Measurements from ENCODE around the gene GJD3. TPM values are rescaled to one million over a fixed set of nuclear protein-coding genes. Genes with fewer than 3 reads are reported as not detected.

Gene GJD3
- total and polyA plus RNA-seq, 5 donors from 2014 or later: not detected

DNA sequence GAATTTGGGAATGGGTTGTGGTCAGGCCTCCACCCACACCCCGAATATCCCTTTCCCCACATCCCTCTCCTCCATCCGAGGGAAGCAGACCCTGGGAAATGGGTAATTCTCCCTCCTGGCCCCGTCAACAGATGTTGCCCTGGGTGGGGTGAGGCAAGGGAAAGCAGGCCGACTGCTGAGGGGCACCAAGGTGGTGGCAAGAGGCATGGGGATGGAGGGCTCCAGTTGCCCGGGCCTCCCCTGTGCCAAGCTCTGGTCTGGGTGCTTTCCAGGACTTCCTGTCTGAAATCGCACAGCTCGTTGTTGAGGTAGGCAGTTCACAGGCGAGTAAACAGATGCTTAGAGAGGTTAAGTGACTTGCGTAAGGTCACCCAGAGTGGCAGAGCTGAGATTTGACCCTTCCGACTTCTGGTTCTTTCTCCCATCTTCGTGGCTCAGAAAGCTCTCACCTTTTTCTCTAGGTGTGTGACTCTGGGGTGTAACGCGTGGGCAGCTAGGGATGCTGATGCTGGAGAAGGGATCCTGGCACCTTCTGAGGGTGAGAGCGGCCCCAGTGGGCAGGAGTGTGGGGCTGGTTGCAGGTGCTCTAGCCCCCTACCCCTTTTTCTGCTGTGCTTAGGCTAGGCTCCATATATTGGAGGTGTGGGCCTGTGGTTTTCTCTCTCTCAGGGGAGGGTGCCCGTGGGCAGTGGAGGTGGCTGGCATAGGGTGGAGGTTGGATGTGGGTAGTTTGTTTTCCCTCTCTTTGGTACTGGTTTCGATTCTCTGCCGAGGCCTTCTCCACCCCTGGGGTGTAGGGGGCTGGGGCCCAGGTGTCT, 38.3 kb downstream of the GJD3 start:
- Histone ChIP-seq H3K27ac (ENCODE audit: insufficient read depth, low read length, poor library complexity, severe bottlenecking) (peak overlapping the region; percentile 99), H3K9me3 (ENCODE audit: control insufficient read depth in 2 of 2, low read length in 2 of 2) (no peaks in the 10 kb centered on the region), H3K36me3 (ENCODE audit: control insufficient read depth, insufficient read depth, low read length) (peaks cover 6% of the 10 kb centered on the region), H3K4me3 (ENCODE audit: low read depth, low read length) (peak overlapping the region; percentile 81), H3K4me1 (ENCODE audit: control insufficient read depth, insufficient read depth, low read length, poor library complexity, severe bottlenecking) (peaks cover 98% of the 10 kb centered on the region), H3K27me3 (ENCODE audit: control insufficient read depth, insufficient read depth, low read length) (no peaks in the 10 kb centered on the region)
- peaks cover 2% of the 10 kb centered on the region for H3K36me3 Mint-ChIP-seq
- H3K27ac Mint-ChIP-seq: peak overlapping the region; percentile 96 to 100 (median 100)
- H3K9me3 Mint-ChIP-seq: peaks cover 0 to 7% (median 0%) of the 10 kb centered on the region in 7 donors
- ATAC-seq (ENCODE audit: low read depth in 2 of 2) (peak; percentile 33 to 35), DNase-seq (peak; percentile 60 to 88 (median 68))
- peaks cover 14 to 95% (median 70%) of the 10 kb centered on the region in 4 donors for H3K4me1 Mint-ChIP-seq
- H3K4me3 Mint-ChIP-seq: peak overlapping the region; percentile 93 to 99 (median 96)
- peaks cover 25% of the 10 kb centered on the region for H3K27me3 Mint-ChIP-seq

DNA sequence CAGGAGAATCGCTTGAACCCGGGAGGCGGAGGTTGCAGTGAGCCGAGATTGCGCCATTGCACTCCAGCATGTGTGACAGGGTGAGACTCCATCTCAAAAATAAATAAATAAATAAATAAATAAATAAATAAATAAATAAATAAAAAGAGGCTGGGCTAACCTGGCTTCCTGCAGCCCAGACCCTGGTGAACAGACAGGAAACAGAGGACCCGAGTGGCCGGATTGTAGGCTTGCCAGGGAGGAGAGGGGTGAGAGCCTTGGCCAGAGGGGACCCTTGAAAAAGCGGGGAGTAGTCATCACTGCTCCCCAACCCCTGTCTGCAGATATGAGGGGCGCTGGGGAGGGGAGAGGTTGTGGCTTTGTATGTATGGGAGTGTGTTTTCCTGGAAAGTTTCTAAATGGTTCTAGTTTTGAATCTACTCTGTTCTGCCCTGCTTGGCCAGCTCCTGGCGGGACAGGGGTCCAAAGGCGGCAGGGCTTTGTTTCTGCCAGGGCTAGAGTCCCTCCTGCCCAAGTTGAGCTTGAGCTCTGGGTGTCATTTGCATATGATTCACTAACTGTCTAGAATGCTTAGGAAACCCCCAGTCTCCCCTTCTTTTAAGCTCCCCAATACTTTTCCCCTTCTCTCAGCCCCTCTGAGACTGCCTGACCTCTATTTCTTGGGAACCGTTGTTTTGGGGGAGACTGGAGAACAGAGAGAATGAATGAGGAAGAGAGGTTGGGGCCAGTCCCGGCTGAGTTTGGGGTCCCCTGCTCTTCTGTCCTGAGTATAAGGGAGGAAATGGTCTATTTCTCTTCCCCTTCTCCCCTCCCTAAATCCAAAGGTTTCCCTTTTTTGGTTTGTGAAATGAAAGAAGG, 39.2 kb downstream of the GJD3 start:
- DNase-seq (peak in 2 of 3 donors; percentile 46 to 53), ATAC-seq (ENCODE audit: low read depth in 2 of 2) (no peak)
- H3K36me3 Mint-ChIP-seq: no peaks in the 10 kb centered on the region

DNA sequence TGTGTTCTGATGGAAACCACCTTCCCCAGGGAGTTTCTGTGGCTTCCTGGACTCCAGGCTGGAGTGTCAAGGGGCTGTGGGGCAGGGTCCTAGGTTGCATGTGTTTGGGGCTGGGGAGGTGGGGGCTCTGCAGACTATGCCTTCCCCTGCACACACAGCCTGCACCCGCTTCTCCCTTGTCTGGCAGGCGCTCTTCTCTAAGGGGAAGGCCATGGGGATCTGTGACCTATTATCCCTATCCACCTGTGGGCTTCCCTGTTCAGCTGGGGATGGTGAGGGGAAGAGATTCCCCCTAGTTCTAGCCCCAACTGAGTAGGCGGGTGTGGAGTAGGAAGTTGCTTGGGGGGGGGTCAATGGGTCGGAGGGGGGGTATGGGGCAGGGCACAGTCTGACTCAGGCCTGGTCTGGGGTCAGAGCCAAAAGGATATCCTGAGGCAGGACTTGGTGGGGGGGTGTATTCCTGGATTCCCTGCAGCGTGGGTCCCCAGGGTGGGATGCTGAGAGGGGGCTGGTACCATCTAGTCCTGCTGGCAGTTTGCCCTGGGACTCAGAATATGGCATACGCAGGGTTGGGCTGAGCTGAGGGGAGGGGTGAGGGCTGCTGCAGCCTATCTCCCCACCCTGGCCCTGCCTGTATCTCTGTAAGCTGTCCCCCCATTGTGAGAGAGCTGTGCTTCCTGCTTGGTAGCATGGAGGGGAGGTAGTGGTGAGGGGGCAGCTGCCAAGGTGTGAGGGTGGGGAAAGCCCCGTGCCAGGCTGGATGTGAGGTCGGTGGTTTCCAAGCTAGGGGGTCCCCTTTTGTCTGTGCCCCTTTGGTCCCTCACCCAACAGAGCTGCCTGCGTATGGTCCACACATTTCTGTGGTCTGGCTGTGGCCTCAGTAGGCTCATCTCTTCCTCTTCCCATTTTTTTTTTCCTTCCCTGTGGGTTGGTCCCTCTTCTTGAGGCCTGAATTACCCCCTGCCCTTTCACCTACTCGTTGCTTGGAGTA, 40.9 kb downstream of the GJD3 start:
- Mint-ChIP-seq H3K27me3 (peaks cover 24% of the 10 kb centered on the region), H3K27ac (peak overlapping the region; percentile 99 to 100 (median 100)), H3K9me3 (peaks cover 0 to 7% (median 0%) of the 10 kb centered on the region in 7 donors), H3K4me1 (peaks cover 6 to 97% (median 65%) of the 10 kb centered on the region in 4 donors), H3K4me3 (peak overlapping the region; percentile 95 to 99 (median 96)), H3K36me3 (no peaks in the 10 kb centered on the region)
- DNase-seq (peak; percentile 59 to 85 (median 68)), ATAC-seq (ENCODE audit: low read depth in 2 of 2) (peak; percentile 5)
- Histone ChIP-seq H3K27ac (ENCODE audit: insufficient read depth, low read length, poor library complexity, severe bottlenecking) (peak overlapping the region; percentile 99), H3K9me3 (ENCODE audit: control insufficient read depth in 2 of 2, low read length in 2 of 2) (no peaks in the 10 kb centered on the region), H3K27me3 (ENCODE audit: control insufficient read depth, insufficient read depth, low read length) (no peaks in the 10 kb centered on the region), H3K4me3 (ENCODE audit: low read depth, low read length) (peak overlapping the region; percentile 83), H3K36me3 (ENCODE audit: control insufficient read depth, insufficient read depth, low read length) (no peaks in the 10 kb centered on the region), H3K4me1 (ENCODE audit: control insufficient read depth, insufficient read depth, low read length, poor library complexity, severe bottlenecking) (peaks cover 99% of the 10 kb centered on the region)

More for the DNA sequence above, 39.2 kb downstream of the GJD3 start:
- H3K36me3 ChIP-seq (ENCODE audit: control insufficient read depth, insufficient read depth, low read length): no peaks in the 10 kb centered on the region
- Mint-ChIP-seq H3K9me3 (peaks cover 0 to 7% (median 0%) of the 10 kb centered on the region in 7 donors), H3K4me3 (peak overlapping the region; percentile 95 to 99 (median 96)), H3K27me3 (peaks cover 25% of the 10 kb centered on the region), H3K27ac (peak overlapping the region; percentile 96 to 100 (median 100)), H3K4me1 (peaks cover 14 to 96% (median 68%) of the 10 kb centered on the region in 4 donors)
- H3K4me3 ChIP-seq (ENCODE audit: low read depth, low read length): peak overlapping the region; percentile 81
- H3K9me3 ChIP-seq (ENCODE audit: control insufficient read depth in 2 of 2, low read length in 2 of 2): no peaks in the 10 kb centered on the region
- no peaks in the 10 kb centered on the region for H3K27me3 ChIP-seq (ENCODE audit: control insufficient read depth, insufficient read depth, low read length)
- peak overlapping the region; percentile 99 for H3K27ac ChIP-seq (ENCODE audit: insufficient read depth, low read length, poor library complexity, severe bottlenecking)
- H3K4me1 ChIP-seq (ENCODE audit: control insufficient read depth, insufficient read depth, low read length, poor library complexity, severe bottlenecking): peaks cover 98% of the 10 kb centered on the region

DNA sequence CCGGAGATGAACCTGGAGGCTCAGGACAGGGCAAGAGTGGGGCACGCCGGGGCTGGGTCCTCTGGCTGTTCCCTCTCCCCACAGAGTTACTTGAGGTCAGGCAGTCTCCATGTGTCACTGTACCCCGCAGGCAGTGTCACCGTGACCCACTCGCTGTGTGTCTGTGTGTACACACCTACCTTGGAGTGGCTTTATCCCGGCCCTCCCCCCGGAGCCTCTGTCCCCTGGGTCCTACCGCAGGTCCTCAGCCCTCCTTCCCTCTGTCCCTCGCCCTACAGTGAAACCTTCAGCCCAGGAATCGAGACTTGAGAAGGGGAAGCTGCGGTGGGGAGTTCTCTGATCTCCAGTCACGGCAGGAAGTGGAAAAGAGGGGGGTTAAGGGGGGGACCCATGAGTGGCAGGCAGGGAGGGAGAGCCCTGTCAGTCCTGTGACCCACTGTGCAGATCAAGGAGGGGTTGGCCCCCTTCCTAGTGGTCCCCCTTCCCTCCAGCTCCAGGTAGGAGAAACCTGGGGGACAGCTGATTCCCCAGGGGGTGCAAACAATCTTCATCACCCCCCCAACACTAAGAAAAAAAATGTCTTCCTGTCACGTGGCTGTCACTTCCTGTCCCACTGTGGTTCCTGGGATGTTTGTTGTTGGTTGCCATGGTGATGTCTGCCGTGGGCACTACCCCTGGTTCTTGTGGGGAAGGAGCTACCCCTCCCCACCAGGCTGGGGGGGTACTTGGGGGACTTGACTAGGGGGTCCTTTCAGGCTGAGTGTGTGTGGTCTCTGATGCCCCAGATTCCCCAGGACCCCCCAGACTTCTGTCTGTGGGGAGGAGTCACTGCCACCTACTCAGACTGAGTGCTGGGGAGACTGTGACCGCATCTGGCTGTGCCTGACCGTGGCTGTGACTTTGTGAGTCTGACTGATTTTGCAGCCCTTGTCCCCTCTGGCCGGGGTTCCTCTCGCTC, 41.9 kb downstream of the GJD3 start:
- ATAC-seq (ENCODE audit: low read depth in 2 of 2) (peak; percentile 38 to 40), DNase-seq (peak; percentile 93 to 97 (median 96))
- Histone ChIP-seq H3K27me3 (ENCODE audit: control insufficient read depth, insufficient read depth, low read length) (no peaks in the 10 kb centered on the region), H3K36me3 (ENCODE audit: control insufficient read depth, insufficient read depth, low read length) (no peaks in the 10 kb centered on the region), H3K27ac (ENCODE audit: insufficient read depth, low read length, poor library complexity, severe bottlenecking) (peak overlapping the region; percentile 99), H3K9me3 (ENCODE audit: control insufficient read depth in 2 of 2, low read length in 2 of 2) (no peaks in the 10 kb centered on the region), H3K4me1 (ENCODE audit: control insufficient read depth, insufficient read depth, low read length, poor library complexity, severe bottlenecking) (peaks cover 94% of the 10 kb centered on the region), H3K4me3 (ENCODE audit: low read depth, low read length) (peak overlapping the region; percentile 83)
- H3K27ac Mint-ChIP-seq: peak overlapping the region; percentile 99 to 100 (median 100)
- peaks cover 0 to 93% (median 59%) of the 10 kb centered on the region in 4 donors for H3K4me1 Mint-ChIP-seq
- peaks cover 0 to 7% (median 0%) of the 10 kb centered on the region in 7 donors for H3K9me3 Mint-ChIP-seq
- H3K27me3 Mint-ChIP-seq: peaks cover 22% of the 10 kb centered on the region
- H3K36me3 Mint-ChIP-seq: no peaks in the 10 kb centered on the region
- H3K4me3 Mint-ChIP-seq: peak overlapping the region; percentile 92 to 99 (median 96)

DNA sequence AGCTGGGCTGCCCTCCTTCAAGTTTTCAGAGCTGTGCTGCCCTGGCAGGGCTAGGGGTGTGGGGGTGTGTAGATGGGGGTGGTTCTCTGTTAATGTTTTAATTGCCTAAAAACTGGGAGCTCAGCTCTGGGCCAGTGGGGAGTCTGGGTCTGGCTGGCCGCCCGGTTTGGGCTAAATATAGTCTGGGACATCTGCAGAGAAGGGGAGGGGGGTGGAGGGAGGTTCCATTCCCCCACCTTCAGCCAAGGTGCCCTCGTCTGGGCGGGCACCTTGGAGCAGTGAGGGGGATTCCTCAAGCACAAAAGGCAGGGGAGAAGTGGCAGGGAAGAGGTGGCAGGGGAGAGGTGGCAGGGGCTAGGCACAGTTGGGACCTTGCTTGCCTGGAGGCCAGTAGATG, 42.6 kb downstream of the GJD3 start:
- peak overlapping the region; percentile 99 for H3K27ac ChIP-seq (ENCODE audit: insufficient read depth, low read length, poor library complexity, severe bottlenecking)
- no peaks in the 10 kb centered on the region for H3K27me3 ChIP-seq (ENCODE audit: control insufficient read depth, insufficient read depth, low read length)
- Mint-ChIP-seq H3K4me1 (peaks cover 0 to 93% (median 58%) of the 10 kb centered on the region in 4 donors), H3K9me3 (peaks cover 0 to 7% (median 0%) of the 10 kb centered on the region in 7 donors), H3K36me3 (no peaks in the 10 kb centered on the region), H3K27ac (peak overlapping the region; percentile 99 to 100 (median 100)), H3K27me3 (peaks cover 22% of the 10 kb centered on the region), H3K4me3 (peak overlapping the region; percentile 92 to 99 (median 96))
- DNase-seq (no peak), ATAC-seq (ENCODE audit: low read depth in 2 of 2) (no peak)
- H3K4me1 ChIP-seq (ENCODE audit: control insufficient read depth, insufficient read depth, low read length, poor library complexity, severe bottlenecking): peaks cover 94% of the 10 kb centered on the region
- H3K4me3 ChIP-seq (ENCODE audit: low read depth, low read length): peak overlapping the region; percentile 83
- H3K36me3 ChIP-seq (ENCODE audit: control insufficient read depth, insufficient read depth, low read length): no peaks in the 10 kb centered on the region
- no peaks in the 10 kb centered on the region for H3K9me3 ChIP-seq (ENCODE audit: control insufficient read depth in 2 of 2, low read length in 2 of 2)

DNA sequence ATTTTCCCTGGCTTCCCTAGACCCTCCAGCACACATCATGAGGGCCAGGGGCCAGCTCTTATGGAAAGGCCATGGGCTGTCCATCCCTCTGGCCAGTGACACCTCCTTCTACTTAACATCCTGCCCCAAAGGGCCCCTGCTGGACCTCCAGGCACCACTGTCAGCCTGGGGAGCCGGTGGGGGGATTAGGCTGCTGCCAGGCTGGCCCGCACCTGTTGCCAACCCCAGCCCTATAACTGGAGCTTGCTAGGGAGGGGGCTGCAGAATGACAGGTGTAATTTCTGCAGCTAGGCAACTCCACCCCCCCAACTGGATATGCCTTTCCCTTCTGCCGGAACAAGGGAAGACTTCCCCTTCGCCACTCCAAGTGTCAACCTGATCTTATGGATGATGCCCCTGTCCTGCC, 43.0 kb downstream of the GJD3 start:
- no peak for ATAC-seq (ENCODE audit: low read depth in 2 of 2)
- Mint-ChIP-seq H3K9me3 (peaks cover 0 to 7% (median 0%) of the 10 kb centered on the region in 7 donors), H3K4me3 (peak overlapping the region; percentile 92 to 99 (median 96)), H3K27ac (peak overlapping the region; percentile 99 to 100 (median 100)), H3K36me3 (no peaks in the 10 kb centered on the region), H3K4me1 (peaks cover 0 to 89% (median 56%) of the 10 kb centered on the region in 4 donors), H3K27me3 (peaks cover 22% of the 10 kb centered on the region)
- H3K9me3 ChIP-seq (ENCODE audit: control insufficient read depth in 2 of 2, low read length in 2 of 2): no peaks in the 10 kb centered on the region
- H3K27me3 ChIP-seq (ENCODE audit: control insufficient read depth, insufficient read depth, low read length): no peaks in the 10 kb centered on the region
- H3K27ac ChIP-seq (ENCODE audit: insufficient read depth, low read length, poor library complexity, severe bottlenecking): peak overlapping the region; percentile 99
- no peaks in the 10 kb centered on the region for H3K36me3 ChIP-seq (ENCODE audit: control insufficient read depth, insufficient read depth, low read length)
- H3K4me3 ChIP-seq (ENCODE audit: low read depth, low read length): peak overlapping the region; percentile 83
- DNase-seq: no peak
- peaks cover 94% of the 10 kb centered on the region for H3K4me1 ChIP-seq (ENCODE audit: control insufficient read depth, insufficient read depth, low read length, poor library complexity, severe bottlenecking)
